C4-2B (cell line): ENCODE data around the gene ADAMTSL1.

ENCODE experiments used
- ZFX ChIP-seq: fragments of 450-650 bp; IDR thresholded peaks from 2 replicates; pipeline ENCODE4 v1.6.1; 2017
- TF ChIP-seq, protein P1 (sequence below): fragments of 450-650 bp; conservative IDR thresholded peaks from 2 replicates; pipeline ENCODE4 v1.5.1; 2017; ENCODE audit warnings: mild to moderate bottlenecking

- TF ChIP-seq, protein P1, sequence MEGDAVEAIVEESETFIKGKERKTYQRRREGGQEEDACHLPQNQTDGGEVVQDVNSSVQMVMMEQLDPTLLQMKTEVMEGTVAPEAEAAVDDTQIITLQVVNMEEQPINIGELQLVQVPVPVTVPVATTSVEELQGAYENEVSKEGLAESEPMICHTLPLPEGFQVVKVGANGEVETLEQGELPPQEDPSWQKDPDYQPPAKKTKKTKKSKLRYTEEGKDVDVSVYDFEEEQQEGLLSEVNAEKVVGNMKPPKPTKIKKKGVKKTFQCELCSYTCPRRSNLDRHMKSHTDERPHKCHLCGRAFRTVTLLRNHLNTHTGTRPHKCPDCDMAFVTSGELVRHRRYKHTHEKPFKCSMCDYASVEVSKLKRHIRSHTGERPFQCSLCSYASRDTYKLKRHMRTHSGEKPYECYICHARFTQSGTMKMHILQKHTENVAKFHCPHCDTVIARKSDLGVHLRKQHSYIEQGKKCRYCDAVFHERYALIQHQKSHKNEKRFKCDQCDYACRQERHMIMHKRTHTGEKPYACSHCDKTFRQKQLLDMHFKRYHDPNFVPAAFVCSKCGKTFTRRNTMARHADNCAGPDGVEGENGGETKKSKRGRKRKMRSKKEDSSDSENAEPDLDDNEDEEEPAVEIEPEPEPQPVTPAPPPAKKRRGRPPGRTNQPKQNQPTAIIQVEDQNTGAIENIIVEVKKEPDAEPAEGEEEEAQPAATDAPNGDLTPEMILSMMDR: no peak
- TF ChIP-seq ZFX: no peak
These were observed 132.9 kb downstream of the ADAMTSL1 start for GRCh38 chr9:18606846-18607245.
